ENCODE measurements around the gene HHIPL1. TPM values are rescaled to one million over a fixed set of nuclear protein-coding genes. Genes with fewer than 3 reads are reported as not detected.

The HHIPL1 gene
- total RNA-seq, 2 experiments from 2014 or later: not detected

DNA sequence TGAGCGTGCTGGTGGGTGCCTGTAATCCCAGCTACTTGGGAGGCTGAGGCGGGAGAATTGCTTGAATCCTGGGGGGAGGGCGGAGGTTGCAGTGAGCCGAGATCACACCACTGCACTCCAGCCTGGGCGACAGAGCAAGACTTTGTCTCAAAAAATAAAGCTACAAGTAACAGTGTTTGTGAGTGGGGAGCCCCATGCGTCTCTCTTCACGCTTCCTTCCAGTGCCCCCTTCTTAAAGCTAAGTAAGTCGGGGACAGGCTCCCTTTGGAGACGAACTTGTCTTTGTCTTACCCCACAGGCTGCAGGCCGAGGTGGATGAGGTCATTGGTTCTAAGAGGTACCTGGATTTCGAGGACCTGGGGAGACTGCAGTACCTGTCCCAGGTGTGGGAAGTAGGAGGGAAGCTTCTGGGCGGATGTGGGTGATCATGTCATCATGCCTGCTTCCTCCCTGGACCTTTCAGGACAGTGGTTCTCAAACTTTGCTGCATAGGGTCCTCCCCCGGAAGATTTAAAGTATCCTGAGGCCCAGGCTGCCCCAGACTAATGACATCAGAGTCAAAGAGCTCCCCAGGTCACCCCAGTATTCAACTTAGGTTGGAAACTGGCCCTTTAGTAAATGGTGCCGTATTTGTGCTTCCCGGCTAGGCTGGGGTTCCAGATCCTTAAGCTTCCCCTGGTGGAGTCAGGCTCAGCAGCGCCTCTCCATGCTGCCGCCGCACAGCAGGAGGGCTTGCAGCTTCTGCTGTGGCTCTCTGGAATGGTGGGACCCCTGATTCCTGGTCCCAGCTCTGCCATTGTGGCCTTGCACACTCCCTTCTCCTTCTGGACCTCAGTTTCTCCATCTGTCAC lies 76.2 kb downstream of the HHIPL1 start:
- Mint-ChIP-seq H3K4me1 (ENCODE audit: low read depth) (no peaks in the 10 kb centered on the region), H3K9me3 (ENCODE audit: insufficient read depth) (no peaks in the 10 kb centered on the region), H3K27ac (no peak overlapping the region), H3K27me3 (ENCODE audit: low read depth) (peaks cover 18% of the 10 kb centered on the region), H3K36me3 (ENCODE audit: low read depth) (no peaks in the 10 kb centered on the region), H3K4me3 (no peak overlapping the region)
- ATAC-seq (no peak), DNase-seq (no peak)
- CTCF ChIA-PET: interaction anchor here (1.5 kb wide), 1 partner anchor 33 kb away, joined by 3 read pairs; no protein-coding TSS in a partner anchor
- POLR2A ChIA-PET: no interaction called here

- no peaks in the 10 kb centered on the region for H3K4me1 Mint-ChIP-seq (ENCODE audit: low read depth)
- H3K9me3 Mint-ChIP-seq (ENCODE audit: insufficient read depth): no peaks in the 10 kb centered on the region
- DNase-seq (no peak), ATAC-seq (no peak)
- H3K4me3 Mint-ChIP-seq: no peak overlapping the region
- CTCF ChIA-PET: no interaction called here
- H3K27me3 Mint-ChIP-seq (ENCODE audit: low read depth): peaks cover 18% of the 10 kb centered on the region
- POLR2A ChIA-PET: no interaction called here
- H3K36me3 Mint-ChIP-seq (ENCODE audit: low read depth): no peaks in the 10 kb centered on the region
- H3K27ac Mint-ChIP-seq: no peak overlapping the region
Observed at GRCh38 chr14:99721792-99722516, 77.0 kb downstream of the HHIPL1 start.

GRCh38 chr14:99722741-99723140 lies 77.8 kb downstream of the HHIPL1 start:
- H3K27ac Mint-ChIP-seq: no peak overlapping the region
- no peaks in the 10 kb centered on the region for H3K36me3 Mint-ChIP-seq (ENCODE audit: low read depth)
- H3K4me1 Mint-ChIP-seq (ENCODE audit: low read depth): no peaks in the 10 kb centered on the region
- ChIA-PET CTCF (no interaction called here), POLR2A (no interaction called here)
- no peak overlapping the region for H3K4me3 Mint-ChIP-seq
- no peaks in the 10 kb centered on the region for H3K9me3 Mint-ChIP-seq (ENCODE audit: insufficient read depth)
- peaks cover 18% of the 10 kb centered on the region for H3K27me3 Mint-ChIP-seq (ENCODE audit: low read depth)
- ATAC-seq: no peak
- no peak for DNase-seq

GRCh38 chr14:99724196-99724891 lies 79.4 kb downstream of the HHIPL1 start:
- H3K27me3 Mint-ChIP-seq (ENCODE audit: low read depth): peaks cover 17% of the 10 kb centered on the region
- H3K4me3 Mint-ChIP-seq: no peak overlapping the region
- DNase-seq (no peak), ATAC-seq (no peak)
- no peaks in the 10 kb centered on the region for H3K9me3 Mint-ChIP-seq (ENCODE audit: insufficient read depth)
- no peak overlapping the region for H3K27ac Mint-ChIP-seq
- CTCF ChIA-PET: no interaction called here
- H3K36me3 Mint-ChIP-seq (ENCODE audit: low read depth): no peaks in the 10 kb centered on the region
- H3K4me1 Mint-ChIP-seq (ENCODE audit: low read depth): no peaks in the 10 kb centered on the region
- POLR2A ChIA-PET: no interaction called here

DNA sequence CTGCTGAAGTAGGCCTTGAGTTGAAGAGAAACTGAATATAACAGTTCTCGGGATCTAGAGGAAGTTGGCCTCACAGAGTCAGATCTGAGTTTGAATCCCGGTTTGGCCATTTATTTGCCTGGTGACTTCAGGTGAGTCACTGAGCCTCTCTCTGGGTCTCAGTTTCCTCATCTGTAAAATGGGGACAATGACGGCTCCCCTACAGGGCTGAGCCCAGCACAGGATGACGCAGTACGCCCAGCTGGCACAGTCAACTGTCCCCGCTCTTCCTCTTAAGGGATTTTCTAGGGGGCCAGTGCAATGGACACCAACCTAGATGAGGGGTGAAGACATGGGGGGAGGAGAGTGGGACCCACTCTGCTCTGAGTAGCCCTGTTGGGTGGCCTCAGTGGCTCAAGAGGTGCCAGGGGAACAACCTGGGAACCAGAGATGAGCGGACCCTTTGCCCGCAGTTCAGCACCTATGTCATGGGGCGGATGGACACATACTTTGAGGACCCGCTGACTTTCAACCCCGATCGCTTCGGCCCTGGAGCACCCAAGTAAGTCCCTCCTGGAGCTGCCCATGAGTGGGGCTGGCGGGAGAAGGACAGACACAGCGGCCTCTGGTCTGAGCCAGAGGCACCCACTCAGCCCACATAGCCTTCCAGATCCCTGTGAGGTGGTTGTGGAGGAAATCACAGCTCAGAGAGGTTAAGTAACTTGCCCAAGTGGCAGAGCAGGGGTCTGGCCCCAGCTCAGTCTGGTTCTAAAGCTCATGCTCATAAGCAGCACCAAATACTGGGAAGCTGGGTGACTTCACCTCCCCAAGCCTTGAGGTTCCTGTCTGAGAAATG lies 80.2 kb downstream of the HHIPL1 start:
- no peaks in the 10 kb centered on the region for H3K4me1 Mint-ChIP-seq (ENCODE audit: low read depth)
- DNase-seq (no peak), ATAC-seq (no peak)
- no peaks in the 10 kb centered on the region for H3K9me3 Mint-ChIP-seq (ENCODE audit: insufficient read depth)
- no peak overlapping the region for H3K27ac Mint-ChIP-seq
- ChIA-PET POLR2A (no interaction called here), CTCF (no interaction called here)
- H3K4me3 Mint-ChIP-seq: no peak overlapping the region
- H3K36me3 Mint-ChIP-seq (ENCODE audit: low read depth): no peaks in the 10 kb centered on the region
- H3K27me3 Mint-ChIP-seq (ENCODE audit: low read depth): peaks cover 15% of the 10 kb centered on the region

DNA sequence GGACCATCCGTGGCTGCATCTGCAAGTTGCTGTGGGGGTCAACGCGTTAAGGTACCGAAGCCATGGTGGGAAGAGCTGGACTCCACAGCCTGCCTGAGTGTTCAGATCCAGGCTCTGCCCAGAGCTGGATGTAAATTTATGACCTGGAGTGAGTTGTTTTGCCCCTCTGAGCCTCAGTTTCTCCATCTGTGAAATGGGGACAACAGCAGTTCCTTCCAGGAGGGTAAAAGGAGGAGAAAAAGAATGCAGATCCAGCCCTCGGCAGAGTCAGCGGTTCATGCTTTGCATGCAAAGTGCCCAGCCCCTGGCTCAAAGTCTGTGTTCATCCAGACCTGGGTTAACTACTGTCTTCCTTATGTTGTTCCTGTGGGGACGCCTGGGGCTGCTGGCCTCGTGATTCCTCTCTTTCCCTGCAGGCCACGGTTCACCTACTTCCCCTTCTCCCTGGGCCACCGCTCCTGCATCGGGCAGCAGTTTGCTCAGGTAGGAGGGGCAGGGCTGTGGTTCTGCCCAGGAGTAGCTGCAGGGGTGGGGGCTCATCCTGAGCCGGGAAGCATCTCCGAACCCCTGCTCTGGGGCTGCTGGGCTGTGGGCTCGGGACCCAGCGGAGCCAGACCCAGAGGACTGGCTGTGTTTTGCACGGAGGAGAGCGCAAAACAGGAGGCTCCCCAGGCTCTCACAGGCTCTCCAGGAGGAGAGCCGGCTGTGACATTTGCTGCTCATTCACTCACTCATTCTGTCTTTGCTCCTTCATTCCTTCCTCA lies 81.0 kb downstream of the HHIPL1 start:
- ATAC-seq (no peak), DNase-seq (no peak)
- POLR2A ChIA-PET: no interaction called here
- Mint-ChIP-seq H3K9me3 (ENCODE audit: insufficient read depth) (no peaks in the 10 kb centered on the region), H3K27ac (no peak overlapping the region), H3K36me3 (ENCODE audit: low read depth) (no peaks in the 10 kb centered on the region), H3K4me3 (no peak overlapping the region), H3K4me1 (ENCODE audit: low read depth) (no peaks in the 10 kb centered on the region), H3K27me3 (ENCODE audit: low read depth) (peaks cover 19% of the 10 kb centered on the region)
- CTCF ChIA-PET: no interaction called here

DNA sequence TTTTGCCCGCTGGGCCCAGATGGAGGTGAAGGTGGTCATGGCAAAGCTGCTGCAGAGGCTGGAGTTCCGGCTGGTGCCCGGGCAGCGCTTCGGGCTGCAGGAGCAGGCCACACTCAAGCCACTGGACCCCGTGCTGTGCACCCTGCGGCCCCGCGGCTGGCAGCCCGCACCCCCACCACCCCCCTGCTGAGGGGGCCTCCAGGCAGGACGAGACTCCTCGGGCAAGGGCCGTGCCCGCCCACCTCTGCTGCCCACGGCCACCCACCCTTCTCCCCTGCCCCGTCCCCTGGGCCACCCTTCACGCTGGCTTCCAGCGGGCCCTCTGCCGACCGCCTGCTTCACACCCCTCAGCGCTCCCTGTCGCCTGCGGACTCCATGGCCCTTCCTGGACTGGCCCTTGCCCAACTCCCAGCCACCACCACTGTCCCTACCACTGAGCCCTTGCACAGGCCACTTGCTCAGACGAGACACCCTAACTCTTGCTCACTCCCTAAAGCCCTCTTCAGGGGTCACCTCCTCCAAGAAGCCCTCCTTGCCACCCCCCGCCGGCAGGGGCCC lies 81.7 kb downstream of the HHIPL1 start:
- DNase-seq (no peak), ATAC-seq (no peak)
- no peaks in the 10 kb centered on the region for H3K36me3 Mint-ChIP-seq (ENCODE audit: low read depth)
- ChIA-PET POLR2A (no interaction called here), CTCF (no interaction called here)
- no peak overlapping the region for H3K27ac Mint-ChIP-seq
- no peaks in the 10 kb centered on the region for H3K9me3 Mint-ChIP-seq (ENCODE audit: insufficient read depth)
- no peaks in the 10 kb centered on the region for H3K4me1 Mint-ChIP-seq (ENCODE audit: low read depth)
- peaks cover 19% of the 10 kb centered on the region for H3K27me3 Mint-ChIP-seq (ENCODE audit: low read depth)
- H3K4me3 Mint-ChIP-seq: no peak overlapping the region

- no peak overlapping the region for H3K27ac Mint-ChIP-seq
- H3K9me3 Mint-ChIP-seq (ENCODE audit: insufficient read depth): no peaks in the 10 kb centered on the region
- no peak overlapping the region for H3K4me3 Mint-ChIP-seq
- no peaks in the 10 kb centered on the region for H3K4me1 Mint-ChIP-seq (ENCODE audit: low read depth)
- H3K27me3 Mint-ChIP-seq (ENCODE audit: low read depth): peaks cover 19% of the 10 kb centered on the region
- ATAC-seq: no peak
- ChIA-PET CTCF (interaction anchor here (2.6 kb wide), 1 partner anchor 172 kb away, joined by 6 read pairs; no protein-coding TSS in a partner anchor), POLR2A (no interaction called here)
- no peak for DNase-seq
- H3K36me3 Mint-ChIP-seq (ENCODE audit: low read depth): no peaks in the 10 kb centered on the region
Observed at GRCh38 chr14:99727096-99727870, 82.4 kb downstream of the HHIPL1 start.

DNA sequence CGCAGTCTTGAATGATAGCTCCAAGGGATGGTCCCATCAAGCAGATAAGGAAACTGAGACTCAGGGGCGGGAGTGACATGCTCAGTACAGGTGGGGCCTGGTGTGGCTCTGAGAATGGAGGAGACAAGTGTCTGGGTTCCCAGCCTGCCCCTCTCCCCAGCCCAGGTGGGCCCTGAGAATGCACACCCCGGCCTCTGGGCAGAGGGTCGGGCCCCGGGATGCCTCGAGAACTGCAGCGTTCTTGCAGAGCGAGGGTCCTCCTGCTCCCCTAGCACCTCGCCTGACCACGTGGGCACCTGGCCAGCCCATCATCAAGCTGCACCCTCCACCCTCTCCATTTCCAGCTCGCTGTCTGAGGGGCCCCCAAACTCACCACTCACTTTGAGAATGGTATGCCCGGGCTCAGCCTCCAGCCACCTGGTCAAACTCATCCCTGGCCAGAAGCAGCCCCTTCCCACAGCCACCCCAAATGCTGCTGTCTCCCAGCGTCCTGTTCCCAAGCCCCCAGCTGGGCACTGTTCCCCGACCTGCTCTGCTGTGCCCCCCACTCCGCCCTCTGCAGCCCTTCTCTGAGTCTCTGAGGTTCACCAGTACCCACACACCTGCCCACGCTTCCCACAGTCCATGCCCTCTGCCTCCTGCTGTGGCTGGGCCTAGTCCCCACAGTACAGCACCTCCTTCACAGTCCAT lies 83.4 kb downstream of the HHIPL1 start:
- no peaks in the 10 kb centered on the region for H3K9me3 Mint-ChIP-seq (ENCODE audit: insufficient read depth)
- H3K27me3 Mint-ChIP-seq (ENCODE audit: low read depth): peaks cover 21% of the 10 kb centered on the region
- no peaks in the 10 kb centered on the region for H3K36me3 Mint-ChIP-seq (ENCODE audit: low read depth)
- ATAC-seq (no peak), DNase-seq (no peak)
- H3K4me1 Mint-ChIP-seq (ENCODE audit: low read depth): no peaks in the 10 kb centered on the region
- ChIA-PET POLR2A (no interaction called here), CTCF (interaction anchor here (2.6 kb wide), 1 partner anchor 171 kb away, joined by 6 read pairs; no protein-coding TSS in a partner anchor)
- H3K27ac Mint-ChIP-seq: no peak overlapping the region
- no peak overlapping the region for H3K4me3 Mint-ChIP-seq

DNA sequence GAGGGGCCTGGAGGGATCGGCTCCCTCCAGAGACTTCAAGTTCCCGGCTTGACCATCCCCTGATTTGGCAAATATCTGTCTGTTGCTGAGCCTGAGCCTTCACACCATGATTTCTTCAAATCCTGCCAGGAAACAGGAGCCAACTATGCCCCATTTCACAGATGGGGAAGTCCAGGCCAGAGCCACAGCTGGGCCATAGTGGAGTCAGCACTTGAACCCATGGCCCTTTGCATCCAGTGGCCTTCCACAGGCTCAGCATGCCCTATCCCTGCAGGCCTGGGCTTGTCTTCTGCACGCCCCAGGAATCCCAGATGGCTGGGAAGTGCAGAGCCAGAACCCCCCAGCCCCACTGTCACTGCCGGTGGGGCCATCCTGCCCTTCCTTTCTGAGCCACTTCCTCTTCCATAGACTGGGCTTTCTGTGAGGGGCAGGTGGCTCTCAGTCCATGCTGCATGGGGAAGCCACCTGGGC lies 84.1 kb downstream of the HHIPL1 start:
- no peak for DNase-seq
- H3K4me3 Mint-ChIP-seq: no peak overlapping the region
- H3K36me3 Mint-ChIP-seq (ENCODE audit: low read depth): no peaks in the 10 kb centered on the region
- ATAC-seq: no peak
- CTCF ChIA-PET: interaction anchor here (0.9 to 2.6 kb wide), 7 partner anchors 12 to 218 kb away, joined by 3 to 11 read pairs (median 5); partner anchors contain the start of gene CYP46A1
- H3K4me1 Mint-ChIP-seq (ENCODE audit: low read depth): no peaks in the 10 kb centered on the region
- H3K27ac Mint-ChIP-seq: no peak overlapping the region
- POLR2A ChIA-PET: no interaction called here
- H3K9me3 Mint-ChIP-seq (ENCODE audit: insufficient read depth): no peaks in the 10 kb centered on the region
- peaks cover 21% of the 10 kb centered on the region for H3K27me3 Mint-ChIP-seq (ENCODE audit: low read depth)

All from activated CD8-positive, alpha-beta T cell treated with anti-CD3 and anti-CD28 coated beads, Interleukin-2, amount 10 ng/mL, durations not matched to agents 7 days and 5 days (primary cell).